ENCODE data around the gene SKAP2. TPM values are rescaled to one million over a fixed set of nuclear protein-coding genes. Genes with fewer than 3 reads are reported as not detected.

The SKAP2 gene
- total and polyA plus RNA-seq, 8 donors, result 2.9 to 16.3 (median 4.6) TPM

DNA sequence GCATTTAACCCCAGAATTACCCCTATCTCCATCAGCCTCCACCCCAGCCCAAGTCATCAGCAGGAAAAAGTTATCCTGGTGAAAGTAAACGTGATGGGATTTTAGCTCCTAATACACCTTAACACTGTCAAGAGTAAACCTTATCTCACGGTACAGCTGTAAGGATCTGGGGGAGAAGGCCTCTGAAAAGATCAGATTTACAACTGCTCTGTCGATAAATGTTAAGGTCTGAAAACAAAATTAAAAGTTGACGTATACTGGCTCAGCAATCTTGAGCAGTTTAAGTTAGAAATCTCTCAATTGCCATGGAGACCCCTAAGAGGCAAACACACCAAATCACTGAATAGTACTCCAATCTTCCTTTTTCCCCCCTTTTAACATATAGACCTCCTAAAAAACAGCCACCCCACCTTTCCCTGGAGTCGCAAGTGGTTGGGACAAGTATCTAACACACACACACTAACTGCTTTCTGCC lies 6.1 kb downstream of the SKAP2 start:
- no peaks in the 10 kb centered on the region for H3K36me3 ChIP-seq
- TF ChIP-seq, protein P1, sequence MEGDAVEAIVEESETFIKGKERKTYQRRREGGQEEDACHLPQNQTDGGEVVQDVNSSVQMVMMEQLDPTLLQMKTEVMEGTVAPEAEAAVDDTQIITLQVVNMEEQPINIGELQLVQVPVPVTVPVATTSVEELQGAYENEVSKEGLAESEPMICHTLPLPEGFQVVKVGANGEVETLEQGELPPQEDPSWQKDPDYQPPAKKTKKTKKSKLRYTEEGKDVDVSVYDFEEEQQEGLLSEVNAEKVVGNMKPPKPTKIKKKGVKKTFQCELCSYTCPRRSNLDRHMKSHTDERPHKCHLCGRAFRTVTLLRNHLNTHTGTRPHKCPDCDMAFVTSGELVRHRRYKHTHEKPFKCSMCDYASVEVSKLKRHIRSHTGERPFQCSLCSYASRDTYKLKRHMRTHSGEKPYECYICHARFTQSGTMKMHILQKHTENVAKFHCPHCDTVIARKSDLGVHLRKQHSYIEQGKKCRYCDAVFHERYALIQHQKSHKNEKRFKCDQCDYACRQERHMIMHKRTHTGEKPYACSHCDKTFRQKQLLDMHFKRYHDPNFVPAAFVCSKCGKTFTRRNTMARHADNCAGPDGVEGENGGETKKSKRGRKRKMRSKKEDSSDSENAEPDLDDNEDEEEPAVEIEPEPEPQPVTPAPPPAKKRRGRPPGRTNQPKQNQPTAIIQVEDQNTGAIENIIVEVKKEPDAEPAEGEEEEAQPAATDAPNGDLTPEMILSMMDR (IDR thresholded peaks at IDR 0.05), result no peak
- peaks cover 0 to 11% (median 0%) of the 10 kb centered on the region in 3 donors for H3K4me1 ChIP-seq
- ATAC-seq (no peak), FAIRE-seq (no peak), DNase-seq (no peak)
- no peak overlapping the region for H3K4me3 ChIP-seq
- H3K27me3 ChIP-seq, result peaks cover 0 to 14% (median 0%) of the 10 kb centered on the region in 4 donors
- 53 to 66% methylated on average over 5 of the region's 5 CpGs for WGBS, 2 donors
- no peaks in the 10 kb centered on the region for H3K9me3 ChIP-seq
- intact Hi-C loops (cut with DNase I), result no loop called here
- peak overlapping the region in 2 of 4 donors; percentile 14 to 48 for H3K27ac ChIP-seq

DNA sequence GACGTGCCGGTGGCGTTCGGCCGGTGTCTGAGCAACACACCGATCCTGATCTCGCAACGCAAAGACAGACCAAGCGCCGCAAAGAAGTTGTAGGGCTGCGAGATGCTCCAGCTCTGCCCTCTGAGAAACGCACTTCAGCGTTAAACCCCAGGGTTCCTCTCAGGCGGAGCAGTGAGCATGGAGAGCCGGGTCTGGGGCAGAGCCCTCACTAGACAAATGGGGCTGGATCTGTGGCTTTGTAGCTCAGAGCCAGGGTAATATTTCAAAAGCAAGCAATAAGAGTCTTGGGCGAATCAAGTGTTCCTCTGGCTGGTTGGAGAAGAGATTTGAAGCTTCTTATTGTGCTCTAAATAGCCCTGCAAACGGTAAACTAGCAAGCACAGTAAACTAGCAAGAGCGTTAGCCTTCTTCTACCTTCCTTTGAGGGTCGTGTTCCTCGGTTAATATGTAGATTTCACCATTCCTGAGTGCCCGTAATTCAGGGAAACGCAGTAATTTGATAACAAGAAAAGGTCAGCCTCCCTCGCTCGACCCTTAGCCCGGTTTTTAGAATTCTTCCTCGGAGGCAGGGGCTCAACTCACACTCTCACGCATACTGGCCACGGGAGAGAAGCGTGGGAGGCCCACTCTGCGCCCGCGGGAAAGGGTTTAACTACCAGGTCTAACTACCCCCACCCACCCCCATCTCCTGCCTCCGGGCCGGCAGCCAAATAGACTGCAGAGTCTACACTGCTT lies 6.7 kb downstream of the SKAP2 start:
- ATAC-seq (peak in 3 of 4 donors; percentile 11 to 56 (median 46)), FAIRE-seq (no peak), DNase-seq (peak in 1 of 6 donors; percentile 65)
- peaks cover 0 to 11% (median 0%) of the 10 kb centered on the region in 3 donors for H3K4me1 ChIP-seq
- intact Hi-C loops (cut with DNase I), result no loop called here
- peaks cover 0 to 14% (median 0%) of the 10 kb centered on the region in 4 donors for H3K27me3 ChIP-seq
- no peaks in the 10 kb centered on the region for H3K36me3 ChIP-seq
- no peaks in the 10 kb centered on the region for H3K9me3 ChIP-seq
- TF ChIP-seq, protein P1 (IDR thresholded peaks at IDR 0.05), result no peak
- no peak overlapping the region for H3K4me3 ChIP-seq
- H3K27ac ChIP-seq, result peak overlapping the region in 2 of 4 donors; percentile 14 to 48
- 37 to 43% methylated on average over 34 of the region's 34 CpGs for WGBS, 2 donors

DNA sequence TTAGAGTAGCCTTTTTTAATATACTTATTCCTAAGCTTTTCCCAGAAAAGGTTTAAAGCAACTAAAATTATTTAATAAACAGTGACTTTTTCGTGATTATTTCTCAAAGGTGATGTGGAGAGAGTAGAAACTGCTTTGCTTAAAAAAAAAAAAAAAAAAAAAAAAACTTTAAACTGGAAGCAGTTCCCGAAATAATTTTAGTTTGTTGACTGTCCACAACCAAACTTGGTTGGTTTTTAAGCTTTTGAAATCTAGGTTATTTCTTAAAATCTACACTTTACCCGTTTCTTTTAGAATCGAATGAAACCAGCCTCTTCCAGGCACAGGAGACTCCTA lies 7.3 kb downstream of the SKAP2 start:
- Histone ChIP-seq H3K4me1 (peaks cover 0 to 11% (median 0%) of the 10 kb centered on the region in 3 donors), H3K27me3 (peaks cover 0 to 11% (median 0%) of the 10 kb centered on the region in 4 donors), H3K4me3 (no peak overlapping the region), H3K36me3 (no peaks in the 10 kb centered on the region), H3K27ac (peak overlapping the region in 2 of 4 donors; percentile 14 to 48), H3K9me3 (no peaks in the 10 kb centered on the region)
- FAIRE-seq (no peak), ATAC-seq (no peak), DNase-seq (no peak)
- TF ChIP-seq, protein P1 (IDR thresholded peaks at IDR 0.05), result no peak
- intact Hi-C loops (cut with DNase I), result no loop called here
- 36 to 47% methylated on average over 4 of the region's 4 CpGs for WGBS, 2 donors

DNA sequence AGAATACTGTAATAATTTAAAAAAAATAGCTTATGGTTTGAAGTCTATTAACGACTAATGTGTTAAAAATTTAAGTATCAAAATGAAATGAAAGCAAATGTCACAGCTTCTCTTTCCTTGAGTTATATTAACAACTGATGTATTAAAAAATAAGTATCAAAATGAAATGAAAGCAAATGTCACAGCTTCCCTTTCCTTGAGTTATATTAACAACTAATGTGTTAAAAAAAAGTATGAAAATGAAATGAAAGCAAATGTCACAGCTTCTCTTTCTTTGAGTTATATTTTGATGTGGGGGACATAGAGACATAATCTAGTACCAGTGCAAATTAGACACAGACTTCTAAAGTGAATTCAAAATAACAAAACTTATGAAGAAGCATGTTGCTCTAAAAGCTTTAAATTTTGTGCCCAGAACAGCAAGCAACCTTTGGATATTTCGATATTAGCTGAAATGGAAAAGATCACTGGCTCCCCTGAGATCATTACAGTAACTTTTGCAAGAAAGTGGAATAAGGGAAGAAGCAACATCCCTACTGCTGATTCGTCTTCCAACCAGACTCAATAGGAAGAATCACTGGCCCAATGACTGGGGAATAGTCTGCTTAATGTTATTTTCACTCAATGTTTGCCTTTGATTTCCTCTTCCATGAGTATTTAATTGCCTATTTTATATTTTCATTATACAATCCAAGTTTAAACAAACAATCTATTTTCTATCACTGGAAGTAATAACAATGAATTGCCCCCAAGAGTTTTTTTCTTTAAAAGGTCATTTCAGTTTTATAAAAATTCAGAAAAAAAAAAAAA lies 8.0 kb downstream of the SKAP2 start:
- peak; percentile 66 for FAIRE-seq
- TF ChIP-seq, protein P1 (IDR thresholded peaks at IDR 0.05), result no peak
- no peak for DNase-seq
- Histone ChIP-seq H3K27ac (no peak overlapping the region), H3K4me3 (no peak overlapping the region), H3K36me3 (no peaks in the 10 kb centered on the region), H3K9me3 (no peaks in the 10 kb centered on the region), H3K27me3 (peaks cover 0 to 3% (median 0%) of the 10 kb centered on the region in 4 donors), H3K4me1 (peaks cover 0 to 11% (median 0%) of the 10 kb centered on the region in 3 donors)
- intact Hi-C loops (cut with DNase I), result no loop called here
- ATAC-seq, result peak in 1 of 4 donors; percentile 56
- 47 to 60% methylated on average over 3 of the region's 3 CpGs for WGBS, 2 donors

Data from pancreas (tissue), 10 donors.